DND-41 (cell line): ENCODE measurements around the gene DCBLD1.

Experiments used
- CTCF ChIP-seq: IDR thresholded peaks from 2 replicates; pipeline ENCODE4 v1.5.1; 2012; ENCODE audit warnings: borderline replicate concordance, low read length, moderate library complexity, mild to moderate bottlenecking; ENCODE audit not compliant: poor library complexity, severe bottlenecking; ENCODE audit errors: extremely low read depth
- EZH2 ChIP-seq: IDR thresholded peaks from 3 replicates; pipeline ENCODE4 v1.6.1; 2012; ENCODE audit warnings: borderline replicate concordance, low read depth, mild to moderate bottlenecking, moderate library complexity, low read length, inconsistent platforms; ENCODE audit not compliant: severe bottlenecking

GRCh38 chr6:117480651-117481050 lies 1.8 kb upstream of the DCBLD1 start:
- TF ChIP-seq EZH2 = no peak
- no peak for TF ChIP-seq CTCF
